ENCODE measurements around the gene AMACR. TPM values are rescaled to one million over a fixed set of nuclear protein-coding genes. Genes with fewer than 3 reads are reported as not detected.

Gene AMACR
- total and polyA plus RNA-seq, 7 donors: 1.5 to 14.4 (median 5.6) TPM

- Histone ChIP-seq H3K27me3 (ENCODE audit: insufficient read depth in 3 of 3, low read length in 2 of 3) (no peaks in the 10 kb centered on the region), H3K9me3 (no peaks in the 10 kb centered on the region), H3K27ac (no peak overlapping the region), H3K36me3 (ENCODE audit: insufficient read depth in 1 of 2, low read depth in 1 of 2) (peaks cover 0 to 8% of the 10 kb centered on the region in 2 donors), H3K4me3 (no peak overlapping the region), H3K4me1 (peaks cover 14% of the 10 kb centered on the region)
- DNase-seq (no peak), ATAC-seq (no peak)
- intact Hi-C loops (cut with DNase I): loop anchor here in 1 of 2 donors (5.0 kb wide), 1 partner anchor 38 kb away; no protein-coding TSS in a partner anchor
- 49 to 88% (median 51%) methylated on average over 1 of the region's 1 CpG for WGBS, 3 donors
- TF ChIP-seq CTCF (IDR thresholded peaks at IDR 0.05): no peak
Observed at GRCh38 chr5:34009610-34010009, 1.8 kb upstream of the AMACR start.

- no peak for TF ChIP-seq CTCF (IDR thresholded peaks at IDR 0.05)
- Histone ChIP-seq H3K27me3 (ENCODE audit: insufficient read depth in 3 of 3, low read length in 2 of 3) (no peaks in the 10 kb centered on the region), H3K36me3 (ENCODE audit: insufficient read depth in 1 of 2, low read depth in 1 of 2) (peaks cover 0 to 16% of the 10 kb centered on the region in 2 donors), H3K27ac (peak overlapping the region; percentile 87), H3K4me3 (peak overlapping the region; percentile 85), H3K9me3 (no peaks in the 10 kb centered on the region), H3K4me1 (peaks cover 14% of the 10 kb centered on the region)
- 4 to 10% (median 9%) methylated on average over 1 of the region's 1 CpG for WGBS, 3 donors
- DNase-seq (no peak), ATAC-seq (no peak)
- intact Hi-C loops (cut with DNase I): loop anchor here in 1 of 2 donors (5.0 kb wide), 1 partner anchor 38 kb away; no protein-coding TSS in a partner anchor
Observed at GRCh38 chr5:34008802-34009201, 952 bp upstream of the AMACR start.

GRCh38 chr5:34007201-34007620 lies 639 bp downstream of the AMACR start:
- Histone ChIP-seq H3K27me3 (ENCODE audit: insufficient read depth in 3 of 3, low read length in 2 of 3) (no peaks in the 10 kb centered on the region), H3K27ac (peak overlapping the region; percentile 87), H3K4me3 (peak overlapping the region; percentile 85), H3K4me1 (peaks cover 14% of the 10 kb centered on the region), H3K9me3 (no peaks in the 10 kb centered on the region), H3K36me3 (ENCODE audit: insufficient read depth in 1 of 2, low read depth in 1 of 2) (peaks cover 0 to 32% of the 10 kb centered on the region in 2 donors)
- ATAC-seq (peak in 1 of 4 donors; percentile 18), DNase-seq (no peak)
- TF ChIP-seq CTCF (IDR thresholded peaks at IDR 0.05): no peak
- WGBS, 3 donors: 3 to 6% (median 3%) methylated on average over 11 of the region's 11 CpGs
- intact Hi-C loops (cut with DNase I): loop anchor here in 1 of 2 donors (5.0 kb wide), 1 partner anchor 40 kb away; no protein-coding TSS in a partner anchor

GRCh38 chr5:34005681-34006080 lies 2.2 kb downstream of the AMACR start:
- intact Hi-C loops (cut with DNase I): loop anchor here in 1 of 2 donors (5.0 kb wide), 1 partner anchor 42 kb away; no protein-coding TSS in a partner anchor
- H3K4me1 ChIP-seq: peaks cover 14% of the 10 kb centered on the region
- no peak overlapping the region for H3K27ac ChIP-seq
- no peak overlapping the region for H3K4me3 ChIP-seq
- no peaks in the 10 kb centered on the region for H3K27me3 ChIP-seq (ENCODE audit: insufficient read depth in 3 of 3, low read length in 2 of 3)
- 88 to 95% (median 91%) methylated on average over 4 of the region's 4 CpGs for WGBS, 3 donors
- TF ChIP-seq CTCF (IDR thresholded peaks at IDR 0.05): no peak
- H3K9me3 ChIP-seq: no peaks in the 10 kb centered on the region
- ATAC-seq (no peak), DNase-seq (no peak)
- H3K36me3 ChIP-seq (ENCODE audit: insufficient read depth in 1 of 2, low read depth in 1 of 2): peaks cover 0 to 35% of the 10 kb centered on the region in 2 donors

GRCh38 chr5:34005211-34005610 lies 2.6 kb downstream of the AMACR start:
- 94 to 97% (median 94%) methylated on average over 4 of the region's 4 CpGs for WGBS, 3 donors
- Histone ChIP-seq H3K9me3 (no peaks in the 10 kb centered on the region), H3K27ac (no peak overlapping the region), H3K36me3 (ENCODE audit: insufficient read depth in 1 of 2, low read depth in 1 of 2) (peaks cover 0 to 35% of the 10 kb centered on the region in 2 donors), H3K4me3 (no peak overlapping the region), H3K4me1 (peaks cover 14% of the 10 kb centered on the region), H3K27me3 (ENCODE audit: insufficient read depth in 3 of 3, low read length in 2 of 3) (no peaks in the 10 kb centered on the region)
- no peak for TF ChIP-seq CTCF (IDR thresholded peaks at IDR 0.05)
- ATAC-seq: no peak
- no peak for DNase-seq
- intact Hi-C loops (cut with DNase I): loop anchor here in 1 of 2 donors (5.0 kb wide), 1 partner anchor 42 kb away; no protein-coding TSS in a partner anchor
